GM10248 (cell line): ENCODE results near the gene SPRYD3.
A peak's percentile ranks its signal among the peaks of the same experiment; 100 is the strongest.

Experiments
- CTCF ChIA-PET: fragments of 300-600 bp; sonication (Branson Sonifier 250); formaldehyde crosslinking; extraction: SDS; loops from one replicate; lab custom pipeline; 2021; ENCODE audit warnings: antibody characterized with exemption; lab: Yijun Ruan, JAX
- POLR2A ChIA-PET: fragments of 350-650 bp; sonication (Branson Sonifier 250); formaldehyde crosslinking; extraction: SDS; loops from one replicate; lab custom pipeline; 2020; ENCODE audit warnings: antibody characterized with exemption; lab: Yijun Ruan, JAX
- DNase-seq: peaks from one replicate; pipeline ENCODE4 v3.0.0; 2012; ENCODE audit errors: extremely low spot score
- CTCF ChIP-seq: IDR thresholded peaks from 2 replicates; pipeline ENCODE4 v1.5.1; 2012; ENCODE audit warnings: mild to moderate bottlenecking, low read depth; ENCODE audit errors: extremely low read depth, missing control alignments, control extremely low read depth

Gene SPRYD3

GRCh38 chr12:53067074-53067992, 11.9 kb downstream of the SPRYD3 start:
- POLR2A ChIA-PET = interaction anchor here (0.6 to 1.1 kb wide), 2 partner anchors 16 to 441 kb away, joined by 3 read pairs; no protein-coding TSS in a partner anchor
- DNase-seq = no peak
- TF ChIP-seq CTCF = no peak
- CTCF ChIA-PET = interaction anchor here (1.2 to 14.8 kb wide), 12 partner anchors 10 to 254 kb away, joined by 3 to 294 read pairs (median 16); partner anchors contain the start of genes AAAS, CSAD, ESPL1 and IGFBP6

GRCh38 chr12:53065975-53066931, 12.9 kb downstream of the SPRYD3 start:
- CTCF ChIA-PET = interaction anchor here (0.6 to 14.8 kb wide), 42 partner anchors 11 to 1153 kb away, joined by 3 to 294 read pairs (median 4); partner anchors contain the start of genes AAAS, CSAD, ESPL1 and IGFBP6
- DNase-seq = peak; percentile 86
- TF ChIP-seq CTCF = peak; percentile 90
- POLR2A ChIA-PET = interaction anchor here (0.5 to 1.1 kb wide), 3 partner anchors 15 to 442 kb away, joined by 3 read pairs; no protein-coding TSS in a partner anchor

GRCh38 chr12:53065470-53065869, 13.7 kb downstream of the SPRYD3 start:
- POLR2A ChIA-PET = no interaction called here
- TF ChIP-seq CTCF = no peak
- CTCF ChIA-PET = interaction anchor here (0.6 to 14.8 kb wide), 36 partner anchors 12 to 443 kb away, joined by 3 to 294 read pairs (median 4); partner anchors contain the start of genes AAAS, CSAD, ESPL1 and IGFBP6
- no peak for DNase-seq

- POLR2A ChIA-PET = no interaction called here
- no peak for TF ChIP-seq CTCF
- no peak for DNase-seq
- CTCF ChIA-PET = interaction anchor here (0.7 to 14.8 kb wide), 25 partner anchors 13 to 436 kb away, joined by 3 to 294 read pairs (median 6); partner anchors contain the start of genes AAAS, ESPL1, IGFBP6 and MYG1
Observed at GRCh38 chr12:53064613-53065436, 14.4 kb downstream of the SPRYD3 start.

- no peak for DNase-seq
- ChIA-PET CTCF (interaction anchor here (1.0 to 14.8 kb wide), 6 partner anchors 8 to 257 kb away, joined by 3 to 294 read pairs (median 72); partner anchors contain the start of genes IGFBP6, SOAT2, SPRYD3 and TNS2), POLR2A (interaction anchor here (0.9 to 1.2 kb wide), 2 partner anchors 8 to 15 kb away, joined by 3 to 8 read pairs; partner anchors contain the start of gene SPRYD3)
- no peak for TF ChIP-seq CTCF
Observed at GRCh38 chr12:53063708-53064612, 15.2 kb downstream of the SPRYD3 start.
